ENCODE data around the gene MEI4.
"Not testable (repeated sequence)": the region's sequence is repeated elsewhere in the genome, so short reads cannot be mapped to it uniquely, and the experiment has no call there.

The MEI4 gene

DNA sequence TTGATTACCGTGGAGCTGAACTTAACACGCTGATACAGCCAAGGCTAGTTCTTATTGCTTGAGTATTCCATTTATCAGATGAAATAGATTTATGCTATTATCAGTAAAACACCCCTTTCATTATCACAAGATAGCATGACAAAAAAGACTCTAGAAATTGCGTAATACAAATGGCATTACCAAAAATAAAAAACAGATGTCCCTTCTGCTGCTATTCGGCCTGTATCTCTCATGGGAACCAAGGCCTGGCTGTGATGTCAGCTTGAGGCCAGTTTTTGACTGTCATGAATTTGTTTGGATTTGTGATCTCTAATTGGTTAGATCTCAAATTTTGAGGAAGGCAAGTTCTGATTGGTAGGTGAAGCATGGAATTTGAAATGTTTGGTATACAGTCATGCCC lies 25.2 kb downstream of the MEI4 start:
- DNase-seq (ENCODE audit: low spot score) = no peak

DNA sequence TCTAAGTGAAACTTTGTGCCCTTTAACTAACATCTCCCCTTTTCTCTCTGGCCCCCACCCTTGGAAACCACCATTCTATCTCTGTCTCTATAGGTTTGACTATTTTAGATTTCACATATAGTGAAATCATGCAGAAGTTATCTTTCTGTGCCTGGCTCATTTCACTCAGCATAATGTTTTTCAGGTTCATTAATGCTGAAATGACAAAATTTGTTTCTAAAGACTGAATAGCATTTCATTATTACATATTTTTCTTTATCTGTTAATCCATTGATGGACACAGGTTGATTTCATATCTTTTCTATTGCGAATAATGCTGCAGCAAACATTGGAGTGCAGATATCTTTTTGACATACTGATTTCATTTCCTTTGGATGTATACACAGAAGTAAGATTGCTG lies 30.7 kb downstream of the MEI4 start:
- DNase-seq (ENCODE audit: low spot score) = no peak

DNA sequence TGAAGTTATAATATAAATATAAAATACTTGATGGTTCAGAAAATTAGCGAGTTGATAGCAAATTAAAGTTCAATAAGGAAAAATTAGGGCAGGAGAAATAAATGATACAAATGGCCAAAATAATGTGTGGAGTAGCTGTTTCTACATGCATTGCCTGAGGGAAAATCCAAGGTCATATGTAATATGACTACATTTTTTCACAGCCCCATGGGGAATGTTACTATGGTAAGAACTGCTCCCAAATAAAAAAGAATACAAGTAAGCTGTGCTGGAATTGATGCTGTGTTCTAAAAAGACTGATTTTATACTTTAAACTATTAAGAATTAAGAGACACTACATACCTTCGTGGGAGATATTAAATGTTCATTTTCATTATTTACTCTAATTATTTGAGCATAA lies 34.1 kb downstream of the MEI4 start:
- no peak for DNase-seq (ENCODE audit: low spot score)

DNA sequence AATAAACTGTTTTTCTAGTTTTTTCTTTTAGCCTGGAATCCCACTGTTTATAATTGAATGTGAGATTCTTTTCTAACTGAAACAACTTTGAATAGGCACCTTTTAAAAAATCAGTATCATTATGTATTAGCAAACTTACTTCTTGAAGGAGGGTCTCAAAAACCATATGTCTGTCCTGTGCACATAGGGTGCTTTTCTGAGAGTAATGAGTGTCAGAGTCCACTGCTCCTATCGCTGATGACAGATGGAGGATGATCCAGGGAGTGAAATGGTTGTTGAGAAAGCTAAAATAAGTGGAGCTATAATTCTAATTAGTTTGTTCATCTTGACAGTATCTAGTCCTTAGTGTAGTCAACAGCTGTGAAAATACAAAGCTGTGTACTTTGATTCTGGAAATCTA lies 35.8 kb downstream of the MEI4 start:
- no peak for DNase-seq (ENCODE audit: low spot score)

DNA sequence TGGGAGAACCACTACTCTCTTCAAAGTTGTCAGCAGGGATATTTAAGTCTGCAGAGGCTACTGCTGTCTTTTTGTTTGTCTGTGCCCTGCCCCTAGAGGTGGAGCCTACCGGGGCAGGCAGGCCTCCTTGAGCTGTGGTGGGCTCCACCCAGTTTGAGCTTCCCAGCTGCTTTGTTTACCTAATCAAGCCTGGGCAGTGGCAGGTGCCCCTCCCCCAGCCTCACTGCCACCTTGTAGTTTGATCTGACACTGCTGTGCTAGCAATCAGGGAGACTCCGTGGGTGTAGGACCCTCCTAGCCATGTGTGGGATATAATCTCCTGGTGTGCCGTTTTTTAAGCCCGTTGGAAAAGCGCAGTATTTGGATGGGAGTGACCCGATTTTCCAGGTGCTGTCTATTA lies 47.3 kb downstream of the MEI4 start:
- DNase-seq (ENCODE audit: low spot score) = not testable (repeated sequence)

DNA sequence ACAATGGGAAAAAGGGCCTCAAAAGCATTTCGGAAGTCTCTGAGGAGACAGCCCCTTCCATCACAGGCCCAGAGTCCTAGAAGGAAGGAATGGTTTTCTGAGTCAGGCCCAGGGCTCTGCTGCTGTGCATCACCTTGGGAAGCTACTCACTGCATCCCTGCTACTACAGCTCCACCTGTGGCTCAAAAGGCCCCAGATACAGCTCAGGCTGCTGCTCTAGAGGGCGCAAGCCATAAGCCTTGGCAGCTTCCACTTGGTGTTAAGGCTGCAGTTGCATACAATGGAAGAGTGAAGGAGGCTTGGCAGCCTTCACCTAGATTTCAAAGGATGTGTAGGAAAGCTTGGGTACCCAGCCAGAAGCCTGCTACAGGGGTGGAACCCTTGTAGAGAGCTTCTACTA lies 54.8 kb downstream of the MEI4 start:
- no peak for DNase-seq (ENCODE audit: low spot score)

DNA sequence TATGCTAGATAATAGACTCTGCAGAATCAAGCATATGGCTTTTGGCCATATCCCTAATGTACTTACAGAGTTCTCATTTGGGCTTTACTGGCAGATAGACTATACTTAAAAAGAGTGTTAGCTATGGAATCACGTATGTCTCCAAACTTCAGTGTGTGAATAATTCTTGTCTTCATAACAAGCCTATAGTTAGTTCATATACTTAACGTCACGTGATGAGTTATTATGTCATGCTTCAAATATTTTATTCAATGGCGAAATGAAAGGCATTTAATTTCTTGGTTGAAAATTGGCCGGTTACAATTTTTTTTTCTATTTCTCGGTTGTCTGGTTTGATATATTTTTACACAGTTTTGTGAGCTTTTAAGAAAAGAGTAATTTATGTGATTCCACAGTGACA lies 62.7 kb downstream of the MEI4 start:
- DNase-seq (ENCODE audit: low spot score) = no peak

DNA sequence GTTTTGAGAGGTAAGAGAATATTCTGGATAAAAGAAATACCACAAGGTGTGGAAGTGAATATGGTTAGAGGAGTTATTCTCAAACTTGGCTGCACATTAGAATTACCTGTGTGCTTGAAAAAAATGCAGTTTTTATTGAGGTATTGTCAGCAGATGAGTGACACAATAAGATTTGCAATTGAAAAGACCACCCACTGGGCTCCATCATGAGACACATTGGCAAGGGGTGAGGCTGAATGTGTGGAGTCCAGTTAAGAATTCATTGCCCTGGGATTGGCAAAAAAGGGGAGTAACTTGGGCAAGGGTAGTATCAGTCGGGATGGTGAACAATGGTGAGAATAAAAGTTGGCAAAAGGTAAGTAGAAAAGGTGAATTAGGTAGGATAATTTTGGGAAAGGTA lies 63.5 kb downstream of the MEI4 start:
- DNase-seq (ENCODE audit: low spot score) = no peak

DNA sequence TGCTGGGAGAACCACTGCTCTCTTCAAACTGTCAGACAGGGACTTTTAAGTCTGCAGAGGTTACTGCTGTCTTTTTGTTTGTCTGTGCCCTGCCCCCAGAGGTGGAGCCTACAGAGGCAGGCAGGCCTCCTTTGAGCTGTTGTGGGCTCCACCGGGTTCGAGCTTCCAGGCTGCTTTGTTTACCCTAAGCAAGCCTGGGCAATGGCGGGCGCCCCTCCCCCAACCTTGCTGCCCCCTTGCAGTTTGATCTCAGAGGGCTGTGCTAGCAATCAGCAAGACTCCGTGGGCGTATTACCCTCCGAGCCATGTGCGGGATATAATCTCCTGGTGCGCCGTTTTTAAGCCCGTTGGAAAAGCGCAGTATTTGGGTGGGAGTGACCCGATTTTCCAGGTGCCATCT lies 83.2 kb downstream of the MEI4 start:
- DNase-seq (ENCODE audit: low spot score) = not testable (repeated sequence)

DNA sequence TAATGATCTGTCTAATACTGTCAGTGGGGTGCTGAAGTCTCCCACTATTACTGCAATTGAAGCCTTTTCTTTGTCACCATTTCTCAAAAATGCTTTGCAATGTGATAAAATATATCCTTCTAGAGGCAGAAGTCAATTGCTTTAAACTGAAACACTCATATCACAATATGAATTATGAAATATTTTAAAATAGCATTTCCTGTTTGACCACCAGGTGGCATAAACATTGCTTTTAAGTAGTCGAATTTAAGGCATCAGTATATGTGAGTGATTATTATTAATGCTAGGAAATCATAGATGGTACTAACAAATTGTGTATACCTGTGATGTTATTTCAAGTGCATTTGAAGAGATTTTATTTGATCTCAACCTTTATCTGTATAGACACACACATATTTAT lies 87.5 kb downstream of the MEI4 start:
- peak; percentile 61 for DNase-seq (ENCODE audit: low spot score)

DNA sequence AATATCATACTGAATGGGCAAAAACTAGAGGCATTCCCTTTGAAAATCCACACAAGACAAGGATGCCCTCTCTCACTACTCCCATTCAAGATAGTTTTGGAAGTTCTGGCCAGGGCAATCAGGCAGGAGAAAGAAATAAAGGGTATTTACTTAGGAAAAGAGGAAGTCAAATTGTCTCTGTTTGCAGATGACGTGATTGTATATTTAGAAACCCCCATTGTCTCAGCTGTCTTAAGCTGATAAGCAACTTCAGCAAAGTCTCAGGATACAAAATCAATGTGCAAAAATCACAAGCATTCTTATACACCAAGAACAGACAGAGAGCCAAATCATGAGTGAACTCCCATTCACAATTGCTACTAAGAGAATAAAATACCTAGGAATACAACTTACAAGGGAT lies 99.3 kb downstream of the MEI4 start:
- not testable (repeated sequence) for DNase-seq (ENCODE audit: low spot score)

DNA sequence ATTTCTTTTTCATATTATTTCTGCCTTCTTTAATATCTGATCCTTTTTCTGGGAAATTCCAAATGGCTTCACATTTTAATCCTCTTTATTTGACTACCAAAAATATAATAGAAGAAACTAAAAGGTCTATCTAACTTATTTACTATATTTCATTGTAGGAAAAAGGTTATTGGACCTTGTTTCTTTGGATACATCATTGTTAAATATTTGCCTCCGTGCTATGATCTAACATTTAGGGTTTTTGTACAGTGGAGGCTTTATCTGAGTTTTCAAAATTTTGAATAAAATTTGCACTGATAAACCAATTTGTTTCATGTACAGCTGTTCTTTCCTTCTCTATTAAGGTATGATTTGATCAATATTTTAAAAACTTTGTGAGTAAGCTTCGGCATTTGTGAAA lies 109.5 kb downstream of the MEI4 start:
- no peak for DNase-seq (ENCODE audit: low spot score)

DNA sequence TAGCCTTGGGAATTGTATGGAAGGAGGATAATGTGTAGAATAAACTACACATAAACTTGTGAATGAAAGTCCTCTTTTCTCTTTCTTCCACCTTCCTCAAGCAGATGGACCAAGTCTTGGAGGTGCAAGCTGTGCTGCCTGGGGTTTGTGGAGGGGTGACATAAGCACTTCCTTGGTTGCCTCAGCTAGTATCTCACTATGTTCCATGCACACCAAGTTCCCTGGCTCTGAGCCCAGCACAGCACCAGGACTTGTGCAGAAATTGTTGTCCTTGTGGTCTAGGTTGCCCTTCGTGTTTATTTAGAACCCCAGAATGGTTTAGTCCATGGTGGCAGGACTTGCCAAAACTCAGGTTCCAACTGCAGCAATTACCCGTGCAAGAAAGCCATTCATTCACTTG lies 110.3 kb downstream of the MEI4 start:
- no peak for DNase-seq (ENCODE audit: low spot score)

DNA sequence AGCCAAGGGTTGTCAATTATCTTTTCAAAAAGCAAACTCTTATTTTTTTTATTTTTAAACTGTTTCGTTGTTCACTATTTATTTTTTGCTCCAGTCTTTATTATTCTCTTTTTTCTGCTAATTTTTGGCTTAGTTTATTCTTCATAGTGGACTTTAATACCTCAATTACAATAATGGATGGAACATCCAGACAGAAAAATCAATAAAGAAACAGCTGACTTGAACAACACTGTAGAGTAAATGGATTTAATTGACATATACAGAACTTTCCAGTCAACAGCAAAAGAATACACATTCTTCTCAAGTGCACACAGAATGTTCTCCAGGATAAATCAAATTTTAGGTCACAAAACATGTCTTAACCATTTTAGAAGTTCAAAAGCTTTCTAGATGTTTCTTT lies 111.5 kb downstream of the MEI4 start:
- DNase-seq (ENCODE audit: low spot score) = no peak

DNA sequence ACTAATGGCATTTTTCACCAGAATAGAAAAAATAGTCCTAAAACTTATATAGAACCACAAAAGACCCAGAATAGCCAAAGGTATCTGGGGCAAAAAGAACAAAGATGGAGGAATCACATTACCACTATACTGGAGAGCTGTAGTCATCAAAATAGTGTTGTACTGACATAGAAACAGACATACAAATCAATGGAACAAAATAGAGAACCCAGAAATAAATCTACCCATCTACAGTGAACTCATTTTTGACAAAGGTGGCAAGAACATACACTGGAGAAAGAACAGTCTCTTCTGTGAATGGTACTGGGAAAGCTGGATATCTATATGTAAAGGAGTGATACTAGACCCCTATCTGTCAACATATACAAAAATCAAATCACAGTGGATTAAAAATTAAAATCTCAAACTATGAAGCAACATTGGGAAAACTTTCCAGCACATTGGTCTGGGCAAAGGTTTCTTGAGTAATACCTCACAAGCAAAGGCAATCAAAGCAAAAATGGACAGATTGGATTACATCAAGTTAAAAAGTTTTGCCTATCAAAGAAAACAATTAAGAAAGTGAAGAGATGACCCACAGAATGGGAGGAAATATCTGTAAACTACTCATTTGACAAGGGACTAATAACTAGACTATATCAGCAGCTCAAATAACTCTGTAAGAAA lies 120.5 kb downstream of the MEI4 start:
- DNase-seq (ENCODE audit: low spot score) = no peak

DNA sequence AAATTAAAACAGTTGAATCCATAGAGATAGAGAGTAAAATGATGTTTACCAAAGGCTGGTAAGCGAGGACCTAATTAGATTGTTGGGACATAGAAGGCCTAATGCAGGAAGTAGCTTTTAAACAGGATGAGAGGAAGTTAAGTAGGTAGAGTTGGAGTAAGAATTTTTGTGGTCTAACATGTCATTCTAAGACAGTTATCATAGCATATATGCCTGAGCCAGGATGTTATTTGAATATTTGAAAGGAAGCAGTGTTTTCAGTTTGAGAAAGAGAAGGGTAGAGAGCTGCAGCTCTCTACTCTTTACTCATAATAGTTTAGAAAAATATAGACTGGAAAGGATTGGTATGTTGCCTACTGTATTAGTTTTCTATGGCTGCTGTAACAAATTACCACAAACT lies 121.6 kb downstream of the MEI4 start:
- DNase-seq (ENCODE audit: low spot score) = no peak

DNA sequence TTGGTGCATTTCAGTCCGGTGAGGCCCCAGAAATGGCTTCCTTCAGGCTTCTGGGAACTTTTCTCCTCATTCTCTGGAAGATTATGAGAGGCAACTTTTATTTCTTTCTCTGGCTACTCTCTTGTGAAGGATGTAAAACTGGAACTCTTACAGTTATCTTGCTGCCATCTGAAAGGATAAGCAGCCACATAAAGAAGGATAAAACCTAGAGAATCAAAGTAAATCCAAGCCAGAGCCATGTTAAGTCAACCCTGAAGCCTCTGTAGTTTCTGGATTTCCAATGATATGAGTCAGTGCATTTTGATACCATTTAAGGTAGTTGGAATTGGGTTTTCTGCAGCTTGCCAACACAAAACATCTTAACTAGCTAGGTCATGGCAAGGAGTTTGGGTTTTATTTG lies 123.6 kb downstream of the MEI4 start:
- no peak for DNase-seq (ENCODE audit: low spot score)

DNA sequence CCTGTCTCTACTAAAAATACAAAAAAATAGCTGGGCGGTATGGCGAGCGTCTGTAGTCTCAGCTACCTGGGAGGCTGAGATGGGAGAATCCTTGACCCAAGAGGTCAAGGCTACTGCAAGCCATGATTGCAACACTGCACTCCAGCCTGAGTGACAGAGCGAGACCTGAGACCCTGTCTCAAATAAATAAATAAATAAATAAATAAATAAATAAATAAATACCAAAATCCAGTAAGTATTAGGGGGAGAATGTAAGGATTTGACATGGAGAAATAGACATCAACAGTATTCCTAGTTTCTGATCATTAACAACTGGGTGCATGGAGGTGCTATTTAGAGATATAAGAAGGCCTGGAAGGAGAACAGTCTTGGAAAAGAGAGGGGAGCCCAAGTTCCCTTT lies 125.7 kb downstream of the MEI4 start:
- DNase-seq (ENCODE audit: low spot score) = no peak

DNA sequence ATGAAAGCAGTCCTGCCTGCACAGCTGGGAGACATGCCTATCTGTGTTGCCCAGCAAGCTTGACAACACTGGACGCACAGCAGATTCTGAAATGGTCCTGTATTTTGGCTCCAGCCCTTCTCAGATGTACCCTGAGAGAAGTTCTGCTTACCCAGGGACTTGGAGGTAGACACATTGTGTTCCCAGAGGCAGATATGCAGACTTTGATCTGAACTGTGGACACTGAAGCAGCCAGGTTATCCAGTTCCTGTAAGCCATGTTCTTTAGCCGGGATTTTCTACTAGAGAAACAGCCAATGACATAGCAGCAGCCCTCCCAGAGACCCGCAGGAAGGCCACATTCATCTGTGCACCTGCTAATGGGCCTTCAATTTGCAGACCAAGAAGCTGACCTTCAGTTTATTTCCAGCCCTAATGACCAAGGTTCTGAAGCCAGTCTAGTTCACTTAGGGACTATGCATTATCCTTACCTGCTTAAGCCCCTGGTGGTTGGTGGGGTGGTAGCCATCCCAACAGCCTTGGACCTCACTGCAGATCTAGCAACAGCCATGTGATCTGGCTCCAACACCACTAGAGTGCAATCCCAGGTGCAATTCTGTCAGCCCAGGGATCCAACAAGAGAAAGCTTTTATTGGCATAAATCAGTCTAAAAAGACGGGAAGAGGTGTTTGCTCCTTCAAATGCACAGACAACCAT lies 134.2 kb downstream of the MEI4 start:
- DNase-seq (ENCODE audit: low spot score) = no peak

DNA sequence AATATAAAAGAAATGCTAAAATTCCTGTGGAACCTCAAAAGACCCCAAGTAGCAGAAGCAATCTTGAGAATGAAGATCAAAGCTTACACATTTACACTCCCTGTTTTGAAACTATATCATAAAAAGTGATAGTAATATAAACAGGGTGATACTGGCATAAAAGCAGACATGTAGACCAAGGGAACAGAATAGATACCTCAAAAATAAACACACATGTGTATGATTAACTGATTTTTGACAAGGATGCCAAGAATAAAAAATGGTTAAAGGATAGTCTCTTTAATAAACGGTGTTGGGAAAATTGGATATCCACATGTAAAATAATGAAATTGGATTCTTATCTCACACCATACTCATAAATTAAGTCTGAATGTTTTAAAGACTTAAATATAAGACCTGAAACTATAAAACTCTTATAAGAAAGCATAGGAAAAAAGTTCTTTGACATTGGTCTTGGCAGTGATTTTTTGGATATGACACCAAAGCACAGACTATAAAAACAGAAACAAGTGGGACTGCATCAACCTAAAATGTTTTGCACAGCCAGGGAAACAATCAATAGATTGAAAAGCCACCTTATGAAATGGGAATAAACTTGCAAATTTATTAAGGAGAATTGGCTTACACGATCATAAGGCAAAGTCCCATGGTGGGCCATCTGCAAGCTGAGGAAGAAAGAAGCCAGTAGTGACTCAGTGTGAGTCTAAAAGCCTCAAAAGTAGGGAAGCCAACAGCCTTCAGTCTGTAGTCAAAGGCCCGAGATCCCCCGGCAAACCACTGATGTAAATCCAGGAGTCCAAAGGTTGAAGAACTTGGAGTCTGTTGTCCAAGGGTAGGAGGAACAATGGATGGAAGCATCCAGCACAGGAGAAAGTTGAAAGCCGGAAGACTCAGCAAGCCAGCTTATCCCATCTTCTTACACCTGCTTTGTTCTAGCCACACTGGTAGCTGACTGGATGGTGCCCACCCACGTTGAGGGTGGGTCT lies 144.3 kb downstream of the MEI4 start:
- DNase-seq (ENCODE audit: low spot score) = no peak

DNA sequence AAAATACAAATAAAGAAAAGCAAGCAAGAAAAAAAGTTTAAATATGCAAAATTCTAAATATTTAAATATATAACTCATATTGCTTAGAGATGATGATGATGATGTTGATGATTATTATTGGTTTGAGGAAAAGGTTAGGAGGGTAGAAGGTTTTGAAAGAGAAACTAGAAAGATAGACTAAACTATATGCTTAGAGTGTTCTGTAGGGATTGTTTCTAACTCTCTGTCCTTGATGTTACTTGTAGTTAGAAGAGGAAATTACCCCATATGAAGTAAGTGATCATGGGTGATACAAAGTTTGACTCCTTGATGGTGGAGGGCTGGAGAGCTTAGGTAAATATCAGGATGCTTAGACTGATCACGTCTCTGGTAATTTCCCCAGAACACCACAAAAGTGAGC lies 159.5 kb downstream of the MEI4 start:
- no peak for DNase-seq (ENCODE audit: low spot score)

DNA sequence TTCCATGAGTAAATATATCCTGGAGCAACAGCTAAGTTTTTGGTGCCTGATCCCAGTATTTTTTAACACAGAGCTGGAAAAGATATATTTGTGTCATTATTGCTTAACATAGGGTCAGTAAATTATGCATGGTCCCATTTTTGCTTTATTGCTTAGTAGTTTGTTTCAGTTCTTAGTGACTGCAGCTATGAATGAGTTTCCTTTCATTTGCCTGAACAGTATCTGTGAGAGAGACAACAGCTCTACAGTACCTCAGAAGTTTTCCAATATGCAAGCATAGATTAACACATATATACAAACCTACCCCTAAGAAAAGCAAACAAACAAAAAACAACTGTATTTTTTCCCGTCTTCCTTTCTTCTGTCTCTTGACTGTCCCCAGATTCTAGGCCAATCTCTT lies 160.3 kb downstream of the MEI4 start:
- DNase-seq (ENCODE audit: low spot score) = no peak

DNA sequence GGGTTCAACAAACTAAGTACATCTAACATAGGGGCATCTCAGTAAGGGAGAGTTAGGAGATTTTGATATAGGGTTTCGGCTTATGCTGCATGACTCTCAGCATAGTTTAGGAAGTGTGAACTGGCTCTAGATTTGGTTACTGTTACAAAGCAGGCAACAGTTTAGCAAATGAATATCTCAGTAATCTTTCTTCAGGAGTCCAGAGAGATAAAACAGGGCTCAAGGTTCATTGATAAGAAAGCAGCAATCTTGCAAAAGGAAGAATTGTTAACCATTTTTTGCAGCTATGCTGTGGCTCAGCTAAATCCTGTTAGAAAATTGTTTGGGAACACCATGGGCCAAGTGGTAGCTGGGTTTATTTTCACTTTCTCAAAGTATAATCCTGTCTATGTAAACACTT lies 161.3 kb downstream of the MEI4 start:
- no peak for DNase-seq (ENCODE audit: low spot score)

Measured in RKO (cell line).